K562 (cell line): Measurements from ENCODE around the gene DNAH3. TPM values are rescaled to one million over a fixed set of nuclear protein-coding genes. Genes with fewer than 3 reads are reported as not detected.

Source experiments
- ATAC-seq: fragments of 200-7000 bp; cut with Tn5 transposase; 3 replicates; pipeline ENCODE4 v1.9.1; 2020; ENCODE audit warnings: moderate library complexity
- BruUV-seq: library from RNA; stranded (reverse); fragments of 400-500 nt; replicated peaks from 2 replicates; lab custom pipeline; 2021; lab: Mats Ljungman, UMichigan
- CTCF ChIA-PET: fragments of 300-600 bp; formaldehyde crosslinking; extraction: SDS; loops from one replicate; lab custom pipeline; 2021; ENCODE audit warnings: low intra/inter-chr PET ratio; lab: Yijun Ruan, JAX
- POLR2A ChIA-PET: fragments of 300-600, 350-650 bp; sonication (Branson Sonifier 250); formaldehyde crosslinking; extraction: SDS; loops from one replicate; lab custom pipeline; 2021; ENCODE audit warnings: antibody characterized with exemption, inconsistent platforms; lab: Yijun Ruan, JAX
- DNase-seq, 4 experiments: peaks; one replicate each; pipeline versions ENCODE4 v3.0.0 to v3.0.0-alpha.2; 2011 to 2018; ENCODE audit warnings: low spot score in 3 of 4, mixed read lengths in 3 of 4; ENCODE audit errors: extremely low read depth in 1 of 4
- FAIRE-seq: peaks from 2 replicates; lab custom pipeline; 2011; peaks lifted over from hg19 to GRCh38; lab: Jason Lieb, UNC
- H2AFZ ChIP-seq: 2 replicates; pipeline ENCODE4 v1.6.0; 2011; ENCODE audit warnings: low read depth, low read length, control low read depth, inconsistent platforms
- H3K27ac ChIP-seq: fragments of 200-600 bp; 3 replicates; pipeline ENCODE4 v1.8.0; 2011; ENCODE audit warnings: low read depth, mild to moderate bottlenecking, control low read depth, inconsistent platforms, low read length, moderate library complexity, mixed read lengths; ENCODE audit errors: extremely low read depth
- H3K27me3 ChIP-seq, 2 experiments: fragments of 300-600 bp in 1 of 2; 2 replicates in 1 of 2; 3 replicates in 1 of 2; pipeline versions ENCODE4 v1.6.0 to v1.8.0; 2011; ENCODE audit warnings: inconsistent platforms in 2 of 2, low read length in 2 of 2, mild to moderate bottlenecking in 1 of 2, mixed read lengths in 1 of 2, moderate library complexity in 1 of 2; ENCODE audit not compliant: control insufficient read depth in 2 of 2, insufficient read depth in 2 of 2
- H3K36me3 ChIP-seq: fragments of 300-600 bp; 3 replicates; pipeline ENCODE4 v1.8.0; 2011; ENCODE audit warnings: mild to moderate bottlenecking, low read length, inconsistent platforms; ENCODE audit not compliant: control insufficient read depth, insufficient read depth
- H3K4me1 ChIP-seq, 2 experiments: fragments of 200-600 bp in 1 of 2; replicated peaks in 1 of 2; 2 replicates in 1 of 2; 3 replicates in 1 of 2; pipeline versions ENCODE4 v1.5.1 to v1.8.0; 2011; ENCODE audit warnings: inconsistent platforms in 2 of 2, low read length in 2 of 2, mild to moderate bottlenecking in 1 of 2, mixed read lengths in 1 of 2, moderate library complexity in 1 of 2; ENCODE audit not compliant: control insufficient read depth in 2 of 2, insufficient read depth in 2 of 2
- H3K4me2 ChIP-seq: 2 replicates; pipeline ENCODE4 v1.6.1; 2011; ENCODE audit warnings: low read length, control low read depth, inconsistent platforms, mixed read lengths; ENCODE audit not compliant: insufficient read depth
- H3K4me3 ChIP-seq: fragments of 200-600 bp; sonication (generic), shearing (Covaris generic); 2 replicates; pipeline ENCODE4 v1.5.1; 2016; ENCODE audit warnings: control low read depth, inconsistent platforms
- H3K79me2 ChIP-seq: fragments of 200-600 bp; 3 replicates; pipeline ENCODE4 v1.8.0; 2011; ENCODE audit warnings: low read length, inconsistent platforms; ENCODE audit not compliant: control insufficient read depth, insufficient read depth
- H3K9ac ChIP-seq, 2 experiments: 2 replicates each; pipeline versions ENCODE4 v1.6.0 to v1.6.1; 2011; ENCODE audit warnings: low read depth in 2 of 2, low read length in 2 of 2, control low read depth in 1 of 2, inconsistent platforms in 1 of 2, mild to moderate bottlenecking in 1 of 2, mixed read lengths in 1 of 2; ENCODE audit not compliant: insufficient read depth in 1 of 2
- H3K9me1 ChIP-seq: one replicate; pipeline ENCODE4 v1.6.0; 2011; ENCODE audit warnings: inconsistent platforms, mild to moderate bottlenecking, low read length, moderate library complexity; ENCODE audit not compliant: control insufficient read depth, insufficient read depth
- H3K9me3 ChIP-seq: replicated peaks from 2 replicates; pipeline ENCODE4 v1.5.1; 2011; ENCODE audit warnings: low read depth, low read length, inconsistent platforms; ENCODE audit not compliant: control insufficient read depth, insufficient read depth
- H4K20me1 ChIP-seq: replicated peaks from 2 replicates; pipeline ENCODE4 v1.6.1; 2011; ENCODE audit warnings: low read length, inconsistent platforms, mixed read lengths; ENCODE audit not compliant: control insufficient read depth, insufficient read depth
- FOXP4 ChIP-seq: sonication (generic); formaldehyde crosslinking; IDR thresholded peaks from 2 replicates; pipeline ENCODE4 v1.8.0; 2022; ENCODE audit warnings: mild to moderate bottlenecking, missing genetic modification reagents, borderline replicate concordance
- TCF7 ChIP-seq: sonication (generic); IDR thresholded peaks from 2 replicates; pipeline ENCODE4 v1.6.1; 2016; ENCODE audit warnings: antibody characterized with exemption, borderline replicate concordance
- ZNF431 ChIP-seq: sonication (generic); formaldehyde crosslinking; IDR thresholded peaks from 2 replicates; pipeline ENCODE4 v1.8.0; 2022; ENCODE audit warnings: mild to moderate bottlenecking, missing genetic modification reagents
- WGBS: fragments of 100-300 bp; shearing (Covaris generic); methylation state at CpG from one replicate; pipeline ENCODE4 v1.1.6; 2016; ENCODE audit warnings: low coverage, mixed read lengths; ENCODE audit not compliant: insufficient coverage; ENCODE audit errors: missing lambda C conversion rate; 5-methylcytosine and 5-hydroxymethylcytosine counted together
- in situ Hi-C: fragments of 300-500 bp; cut with MboI; formaldehyde crosslinking; loops from 4 replicates; pipeline ENCODE4 v1.15.0; 2018; ENCODE audit warnings: inconsistent platforms, mixed read lengths
- intact Hi-C: fragments of 100-400 bp; cut with micrococcal nuclease; formaldehyde crosslinking; loops from 2 replicates; pipeline ENCODE4 v1.14.2; 2022
- polyA plus RNA-seq, 8 experiments: library from polyadenylated mRNA; depleted of rRNA in 4 of 8; stranded (reverse) in 5 of 8; unstranded in 3 of 8; fragments of >200 nt; fragmentation: Nextera tagmentation in 2 of 8; fragmentation: Illumina TruSeq in 1 of 8; extraction: Ambion mirVana in 2 of 8; extraction: Trizol in 1 of 8; gene quantifications; 2 replicates each; pipeline versions ENCODE4 v1.2.1 to v1.2.3, GENCODE V29; 2011 to 2014; ENCODE audit warnings: inconsistent platforms in 1 of 8, missing spikeins in 1 of 8
- total RNA-seq, 7 experiments: library from RNA; depleted of rRNA in 6 of 7; stranded (reverse); fragments of >200 nt in 6 of 7; fragmentation: Illumina TruSeq in 2 of 7; extraction: Trizol in 2 of 7; gene quantifications; 2 replicates each; pipeline versions ENCODE4 v1.2.1 to v1.2.3, GENCODE V29; 2011 to 2021; ENCODE audit warnings: low replicate concordance in 1 of 7
- TF ChIP-seq, protein P1 (sequence below): fragments of 200-400 bp; formaldehyde crosslinking; IDR thresholded peaks from 2 replicates; pipeline ENCODE4 v1.6.1; 2017; ENCODE audit warnings: mild to moderate bottlenecking, low read depth, low read length, moderate library complexity
- TF ChIP-seq, protein P2 (sequence below), 2 experiments: fragments of 200-800 bp in 1 of 2; sonication (Bioruptor generic) in 1 of 2; sonication (generic) in 1 of 2; formaldehyde crosslinking in 1 of 2; IDR thresholded peaks in 1 of 2; conservative IDR thresholded peaks in 1 of 2; 2 replicates each; pipeline versions ENCODE4 v1.5.0 to v1.6.1; 2016 to 2020; ENCODE audit warnings: missing compliant biosample characterization in 1 of 2, missing genetic modification characterization in 1 of 2, missing genetic modification reagents in 1 of 2

Gene DNAH3
- total and polyA plus RNA-seq, 9 of the 15 experiments (the other 6 are each of a cell fraction or from before 2014, with no cell fraction given): 0.32 to 0.84 (median 0.44) TPM

GRCh38 chr16:21075252-21075651 is 75.4 kb downstream of the DNAH3 start (continued):
- TF ChIP-seq FOXP4 (CRISPR knock-in tag): no peak
- TF ChIP-seq TCF7: no peak
- TF ChIP-seq, protein P1, sequence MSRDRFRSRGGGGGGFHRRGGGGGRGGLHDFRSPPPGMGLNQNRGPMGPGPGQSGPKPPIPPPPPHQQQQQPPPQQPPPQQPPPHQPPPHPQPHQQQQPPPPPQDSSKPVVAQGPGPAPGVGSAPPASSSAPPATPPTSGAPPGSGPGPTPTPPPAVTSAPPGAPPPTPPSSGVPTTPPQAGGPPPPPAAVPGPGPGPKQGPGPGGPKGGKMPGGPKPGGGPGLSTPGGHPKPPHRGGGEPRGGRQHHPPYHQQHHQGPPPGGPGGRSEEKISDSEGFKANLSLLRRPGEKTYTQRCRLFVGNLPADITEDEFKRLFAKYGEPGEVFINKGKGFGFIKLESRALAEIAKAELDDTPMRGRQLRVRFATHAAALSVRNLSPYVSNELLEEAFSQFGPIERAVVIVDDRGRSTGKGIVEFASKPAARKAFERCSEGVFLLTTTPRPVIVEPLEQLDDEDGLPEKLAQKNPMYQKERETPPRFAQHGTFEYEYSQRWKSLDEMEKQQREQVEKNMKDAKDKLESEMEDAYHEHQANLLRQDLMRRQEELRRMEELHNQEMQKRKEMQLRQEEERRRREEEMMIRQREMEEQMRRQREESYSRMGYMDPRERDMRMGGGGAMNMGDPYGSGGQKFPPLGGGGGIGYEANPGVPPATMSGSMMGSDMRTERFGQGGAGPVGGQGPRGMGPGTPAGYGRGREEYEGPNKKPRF: no peak

DNA sequence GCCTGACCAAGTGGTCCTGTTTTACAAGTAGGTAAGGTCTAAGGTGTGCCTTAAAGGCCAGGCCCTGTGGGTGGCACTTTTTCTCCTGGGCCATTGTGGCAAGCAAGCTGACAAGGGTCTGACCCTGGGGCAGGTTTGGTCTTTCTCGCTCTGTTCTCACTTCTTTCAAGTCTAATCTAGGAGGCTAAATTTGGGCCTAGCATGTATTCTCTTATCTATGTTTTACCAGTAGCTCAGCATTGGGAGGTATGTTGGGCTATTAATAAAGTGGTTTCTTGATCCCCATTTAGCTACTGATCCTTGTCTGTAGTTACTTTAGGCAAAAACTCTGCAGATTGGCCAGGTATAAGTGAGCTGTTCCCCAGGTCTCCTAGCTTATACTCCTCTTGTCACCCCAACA is 77.7 kb downstream of the DNAH3 start:
- Histone ChIP-seq H3K4me2 (no peak overlapping the region), H4K20me1 (no peaks in the 10 kb centered on the region), H3K79me2 (no peaks in the 10 kb centered on the region), H3K9ac (no peak overlapping the region), H2AFZ (no peak overlapping the region), H3K27ac (no peak overlapping the region)
- ChIA-PET POLR2A (interaction anchor here (1.2 kb wide), 1 partner anchor 266 kb away, joined by 4 read pairs; the partner anchor contains the start of genes ERI2 and REXO5), CTCF (no interaction called here)
- DNase-seq (no peak), FAIRE-seq (no peak)
- no TSS peak for BruUV-seq
- in situ Hi-C loops: no loop called here
- no peak for TF ChIP-seq ZNF431 (CRISPR knock-in tag)
- TF ChIP-seq, protein P2, sequence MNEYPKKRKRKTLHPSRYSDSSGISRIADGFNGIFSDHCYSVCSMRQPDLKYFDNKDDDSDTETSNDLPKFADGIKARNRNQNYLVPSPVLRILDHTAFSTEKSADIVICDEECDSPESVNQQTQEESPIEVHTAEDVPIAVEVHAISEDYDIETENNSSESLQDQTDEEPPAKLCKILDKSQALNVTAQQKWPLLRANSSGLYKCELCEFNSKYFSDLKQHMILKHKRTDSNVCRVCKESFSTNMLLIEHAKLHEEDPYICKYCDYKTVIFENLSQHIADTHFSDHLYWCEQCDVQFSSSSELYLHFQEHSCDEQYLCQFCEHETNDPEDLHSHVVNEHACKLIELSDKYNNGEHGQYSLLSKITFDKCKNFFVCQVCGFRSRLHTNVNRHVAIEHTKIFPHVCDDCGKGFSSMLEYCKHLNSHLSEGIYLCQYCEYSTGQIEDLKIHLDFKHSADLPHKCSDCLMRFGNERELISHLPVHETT (CRISPR knock-in tag; conservative IDR thresholded peaks at IDR 0.05 in 1 of 2, IDR thresholded peaks at IDR 0.05 in 1 of 2): no peak
- TF ChIP-seq, all 486 proteins: peak for 0
- 20% methylated on average over 1 of the region's 1 CpG for WGBS
- Histone ChIP-seq H3K9me1 (no peaks in the 10 kb centered on the region), H3K27me3 (peaks cover 11 to 26% of the 10 kb centered on the region in 2 experiments; a peak in 4 of 5 replicates), H3K36me3 (no peaks in the 10 kb centered on the region), H3K9me3 (no peaks in the 10 kb centered on the region), H3K4me3 (no peak overlapping the region), H3K4me1 (no peaks in the 10 kb centered on the region)
- no peak for ATAC-seq
- intact Hi-C loops: no loop called here
